ENCODE data around the gene GEMIN7. TPM values are rescaled to one million over a fixed set of nuclear protein-coding genes. Genes with fewer than 3 reads are reported as not detected.

GEMIN7 gene
- total and polyA plus RNA-seq, 2 donors from 2014 or later, result 17.2 to 32.2 TPM

GRCh38 chr19:45100846-45101252, 21.8 kb downstream of the GEMIN7 start:
- FAIRE-seq, result no peak
- no peaks in the 10 kb centered on the region for H3K36me3 ChIP-seq (ENCODE audit: control insufficient read depth in 2 of 3, insufficient read depth in 3 of 3, low read length in 3 of 3)

GRCh38 chr19:45101806-45102205, 22.7 kb downstream of the GEMIN7 start:
- H3K4me3 ChIP-seq (ENCODE audit: low read length in 3 of 3), result peak overlapping the region in 1 of 3 donors; percentile 25
- H3K36me3 ChIP-seq (ENCODE audit: control insufficient read depth in 2 of 3, insufficient read depth in 3 of 3, low read length in 3 of 3), result no peaks in the 10 kb centered on the region
- H3K9me3 ChIP-seq (ENCODE audit: control insufficient read depth in 2 of 3, insufficient read depth in 1 of 3, low read length in 3 of 3), result no peaks in the 10 kb centered on the region
- intact Hi-C loops (cut with DNase I), result no loop called here
- TF ChIP-seq CTCF (IDR thresholded peaks at IDR 0.05; ENCODE audit: borderline replicate concordance, extremely low read depth, insufficient read depth), result no peak
- peaks cover 3 to 78% (median 72%) of the 10 kb centered on the region in 3 donors for H3K4me1 ChIP-seq (ENCODE audit: control insufficient read depth in 2 of 3, insufficient read depth in 2 of 3, low read depth in 1 of 3, low read length in 3 of 3)
- FAIRE-seq (no peak), DNase-seq (no peak)
- H3K9ac ChIP-seq (ENCODE audit: low read length in 3 of 3), result peak overlapping the region in 1 of 3 donors; percentile 67
- peak overlapping the region; percentile 77 to 79 for H3K27ac ChIP-seq (ENCODE audit: low read depth in 2 of 2, low read length in 2 of 2)
- H3K27me3 ChIP-seq (ENCODE audit: control insufficient read depth, insufficient read depth, low read length), result no peaks in the 10 kb centered on the region

More at GRCh38 chr19:45100846-45101252, 21.8 kb downstream of the GEMIN7 start:
- Histone ChIP-seq H3K27me3 (ENCODE audit: control insufficient read depth, insufficient read depth, low read length) (no peaks in the 10 kb centered on the region), H3K4me1 (ENCODE audit: control insufficient read depth in 2 of 3, insufficient read depth in 2 of 3, low read depth in 1 of 3, low read length in 3 of 3) (peaks cover 3 to 80% (median 78%) of the 10 kb centered on the region in 3 donors), H3K27ac (ENCODE audit: low read depth in 2 of 2, low read length in 2 of 2) (peak overlapping the region; percentile 43 to 77), H3K9me3 (ENCODE audit: control insufficient read depth in 2 of 3, insufficient read depth in 1 of 3, low read length in 3 of 3) (no peaks in the 10 kb centered on the region), H3K9ac (ENCODE audit: low read length in 3 of 3) (peak overlapping the region in 2 of 3 donors; percentile 27 to 67), H3K4me3 (ENCODE audit: low read length in 3 of 3) (no peak overlapping the region)
- intact Hi-C loops (cut with DNase I), result no loop called here
- TF ChIP-seq CTCF (IDR thresholded peaks at IDR 0.05; ENCODE audit: borderline replicate concordance, extremely low read depth, insufficient read depth), result no peak
- peak in 4 of 5 donors; percentile 46 to 80 (median 70) for DNase-seq

DNA sequence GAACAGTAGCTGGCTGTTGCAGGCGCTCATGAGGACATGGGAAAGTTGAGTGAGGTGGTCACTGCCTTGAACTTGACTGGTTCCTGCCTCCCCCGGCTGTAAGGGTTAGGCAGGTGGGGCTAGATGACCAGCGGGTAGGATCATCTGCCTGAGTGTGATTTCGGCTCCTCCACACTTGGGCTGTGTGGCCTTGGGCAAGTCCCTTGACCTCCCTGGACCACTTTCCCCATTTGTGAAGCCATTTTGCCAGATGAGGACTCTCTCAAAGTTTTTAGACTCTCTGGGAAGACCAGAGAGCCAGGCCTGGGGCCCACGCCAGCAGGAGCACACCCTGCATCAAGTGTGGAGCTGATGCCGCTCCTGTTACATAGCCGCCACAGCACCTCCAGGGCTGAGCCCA, 23.4 kb downstream of the GEMIN7 start:
- TF ChIP-seq CTCF (IDR thresholded peaks at IDR 0.05; ENCODE audit: borderline replicate concordance, extremely low read depth, insufficient read depth), result no peak
- Histone ChIP-seq H3K4me1 (ENCODE audit: control insufficient read depth in 2 of 3, insufficient read depth in 2 of 3, low read depth in 1 of 3, low read length in 3 of 3) (peaks cover 3 to 72% (median 72%) of the 10 kb centered on the region in 3 donors), H3K27me3 (ENCODE audit: control insufficient read depth, insufficient read depth, low read length) (no peaks in the 10 kb centered on the region), H3K9me3 (ENCODE audit: control insufficient read depth in 2 of 3, insufficient read depth in 1 of 3, low read length in 3 of 3) (no peaks in the 10 kb centered on the region), H3K27ac (ENCODE audit: low read depth in 2 of 2, low read length in 2 of 2) (peak overlapping the region; percentile 1 to 43), H3K4me3 (ENCODE audit: low read length in 3 of 3) (no peak overlapping the region), H3K36me3 (ENCODE audit: control insufficient read depth in 2 of 3, insufficient read depth in 3 of 3, low read length in 3 of 3) (no peaks in the 10 kb centered on the region), H3K9ac (ENCODE audit: low read length in 3 of 3) (peak overlapping the region in 1 of 3 donors; percentile 22)
- intact Hi-C loops (cut with DNase I), result no loop called here
- no peak for FAIRE-seq
- DNase-seq, result no peak

DNA sequence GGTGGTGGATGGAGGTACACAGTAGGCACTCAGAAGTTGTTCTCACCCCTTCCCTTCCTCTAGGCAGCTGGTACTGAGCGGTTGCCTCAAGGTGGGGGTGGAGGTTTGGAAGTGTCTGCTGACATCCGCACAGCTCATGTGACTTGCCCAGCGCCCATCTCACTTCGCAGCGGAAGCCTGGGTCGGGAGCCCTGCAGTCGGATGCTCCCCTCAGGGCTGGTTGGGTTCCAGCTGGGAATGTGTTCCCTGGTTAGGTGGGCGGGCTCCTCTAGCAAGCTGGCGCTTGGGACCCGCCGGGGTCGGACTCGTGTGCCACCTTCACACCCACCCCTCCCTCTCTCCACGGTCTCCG, 24.1 kb downstream of the GEMIN7 start:
- intact Hi-C loops (cut with DNase I), result no loop called here
- DNase-seq (peak in 4 of 5 donors; percentile 67 to 73 (median 71)), FAIRE-seq (no peak)
- no peaks in the 10 kb centered on the region for H3K36me3 ChIP-seq (ENCODE audit: control insufficient read depth in 2 of 3, insufficient read depth in 3 of 3, low read length in 3 of 3)
- H3K4me1 ChIP-seq (ENCODE audit: control insufficient read depth in 2 of 3, insufficient read depth in 2 of 3, low read depth in 1 of 3, low read length in 3 of 3), result peaks cover 3 to 65% (median 65%) of the 10 kb centered on the region in 3 donors
- H3K9ac ChIP-seq (ENCODE audit: low read length in 3 of 3), result peak overlapping the region in 1 of 3 donors; percentile 22
- no peaks in the 10 kb centered on the region for H3K9me3 ChIP-seq (ENCODE audit: control insufficient read depth in 2 of 3, insufficient read depth in 1 of 3, low read length in 3 of 3)
- no peak for TF ChIP-seq CTCF (IDR thresholded peaks at IDR 0.05; ENCODE audit: borderline replicate concordance, extremely low read depth, insufficient read depth)
- H3K27ac ChIP-seq (ENCODE audit: low read depth in 2 of 2, low read length in 2 of 2), result peak overlapping the region; percentile 43 to 59
- H3K4me3 ChIP-seq (ENCODE audit: low read length in 3 of 3), result peak overlapping the region in 2 of 3 donors; percentile 18 to 47
- H3K27me3 ChIP-seq (ENCODE audit: control insufficient read depth, insufficient read depth, low read length), result no peaks in the 10 kb centered on the region
